NCI-H526 (cell line): Measurements from ENCODE around the gene CDK5RAP2.

Experiments used
- DNase-seq, 2 experiments: peaks; one replicate each; lab custom pipeline; 2025; lab: John Stamatoyannopoulos, UW

CDK5RAP2 gene

DNA sequence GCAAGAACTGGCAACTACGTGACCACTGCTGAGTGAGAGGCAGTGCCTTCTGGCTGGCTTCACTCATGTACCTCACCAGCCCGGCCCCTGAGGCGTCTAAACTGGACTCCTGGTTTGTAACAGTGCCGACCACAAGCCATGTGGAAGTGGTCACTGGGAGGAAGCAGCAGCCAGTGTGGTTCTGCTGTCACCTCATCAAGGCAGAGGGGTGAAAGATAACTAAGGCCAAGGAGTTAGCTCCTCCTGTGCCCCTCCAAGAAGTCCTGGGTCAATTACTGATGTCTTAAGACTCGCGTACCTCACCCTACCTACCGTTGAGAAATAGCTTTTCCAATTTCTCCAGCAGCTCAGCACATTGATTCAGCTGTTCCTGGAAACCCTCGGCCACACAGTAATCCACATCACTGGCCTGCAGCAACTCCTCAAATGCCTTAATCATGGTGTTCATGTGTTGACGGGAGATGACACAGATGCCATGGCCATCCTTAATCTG lies 142.9 kb downstream of the CDK5RAP2 start:
- DNase-seq = no peak

DNA sequence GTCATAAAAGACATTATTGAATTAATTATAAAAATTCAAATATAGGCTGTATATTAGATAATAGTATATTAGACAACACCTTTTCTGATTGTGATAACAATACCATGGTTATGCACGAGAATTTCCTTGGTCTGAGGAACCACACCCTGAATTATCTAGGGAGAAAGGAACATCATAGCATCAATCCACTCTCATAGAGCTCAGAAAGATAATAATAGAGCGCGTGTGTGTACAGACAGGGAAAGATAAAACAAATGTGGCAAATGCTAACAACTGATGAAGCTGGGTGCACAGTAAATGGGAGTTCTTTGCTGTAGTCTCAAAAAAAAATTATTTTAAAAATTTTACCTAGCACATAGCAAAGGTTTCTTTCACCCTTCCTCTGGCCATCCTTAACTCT lies 143.5 kb downstream of the CDK5RAP2 start:
- no peak for DNase-seq

DNA sequence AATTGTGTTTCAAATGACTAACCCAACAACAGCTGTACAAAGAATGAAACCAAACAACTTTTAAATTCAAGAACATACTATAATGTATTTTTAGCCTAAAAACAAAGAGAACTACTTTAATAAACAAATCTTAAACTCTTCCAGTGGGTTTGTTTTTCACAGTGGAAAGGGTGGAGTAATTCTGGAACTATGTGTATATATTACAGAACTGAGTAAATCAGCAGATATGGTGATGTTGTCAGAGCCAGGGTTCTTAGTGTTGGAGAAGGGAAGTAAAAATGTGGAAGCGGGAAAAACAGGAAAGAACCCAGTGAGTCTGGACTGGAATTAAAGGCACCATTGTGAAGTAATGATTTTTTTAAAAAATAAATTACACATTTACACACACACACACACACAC lies 144.9 kb downstream of the CDK5RAP2 start:
- no peak for DNase-seq

DNA sequence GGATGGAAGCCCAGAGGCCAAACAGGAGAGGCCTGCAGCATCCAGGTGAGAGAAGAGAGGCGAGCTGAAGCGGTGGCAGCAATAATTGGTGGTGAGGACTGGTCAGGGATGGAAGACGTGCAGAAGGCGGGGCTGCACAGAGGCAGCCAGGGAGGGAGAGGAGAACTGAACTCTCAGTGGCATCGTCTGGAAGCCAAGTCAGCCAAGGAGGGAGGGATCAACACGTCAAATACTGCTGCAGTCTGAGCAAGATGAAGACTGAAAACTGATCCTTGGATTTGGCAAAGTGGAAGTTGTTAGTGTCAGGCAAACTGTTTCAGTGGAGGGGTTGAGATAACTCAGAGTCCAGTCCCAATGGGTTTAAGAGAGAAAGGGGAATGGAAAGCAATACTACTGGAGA lies 145.4 kb downstream of the CDK5RAP2 start:
- no peak for DNase-seq

DNA sequence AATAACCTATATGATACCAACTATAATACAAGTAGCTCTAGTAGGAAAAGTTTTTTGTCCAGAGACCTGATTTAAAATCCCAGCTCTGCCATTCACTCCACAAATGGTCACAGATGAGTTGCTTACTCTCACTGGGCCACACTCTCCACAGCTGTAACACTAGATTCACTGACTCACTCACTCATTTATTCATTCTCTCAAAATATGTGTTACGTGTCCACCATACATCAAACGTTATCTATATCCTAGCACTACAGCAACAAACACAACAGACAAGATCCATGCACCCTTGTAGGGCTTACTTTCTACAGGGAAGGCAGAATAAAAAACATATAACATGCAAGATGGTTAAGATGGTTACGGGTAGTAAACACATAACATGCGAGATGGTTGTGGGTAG lies 146.3 kb downstream of the CDK5RAP2 start:
- DNase-seq = no peak

DNA sequence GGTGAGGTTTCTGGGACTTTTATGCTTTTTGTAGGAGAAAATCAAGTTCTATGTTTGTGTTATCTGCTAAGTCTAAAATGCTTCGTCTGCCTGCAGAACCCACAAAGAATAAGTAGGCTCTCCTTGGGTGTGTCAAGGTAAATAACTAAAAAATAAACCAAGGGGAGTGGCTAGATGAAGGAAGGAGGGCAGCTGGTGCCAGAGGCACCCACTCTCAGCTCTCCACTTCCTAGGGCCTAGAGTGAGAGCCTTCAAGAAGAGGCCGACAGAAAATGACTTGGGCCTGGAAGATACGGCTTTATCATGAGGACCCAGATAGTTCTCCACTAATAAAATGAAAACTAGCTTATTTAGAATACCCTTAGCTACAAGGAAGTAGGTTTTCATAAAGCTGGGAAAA lies 147.4 kb downstream of the CDK5RAP2 start:
- DNase-seq = no peak

DNA sequence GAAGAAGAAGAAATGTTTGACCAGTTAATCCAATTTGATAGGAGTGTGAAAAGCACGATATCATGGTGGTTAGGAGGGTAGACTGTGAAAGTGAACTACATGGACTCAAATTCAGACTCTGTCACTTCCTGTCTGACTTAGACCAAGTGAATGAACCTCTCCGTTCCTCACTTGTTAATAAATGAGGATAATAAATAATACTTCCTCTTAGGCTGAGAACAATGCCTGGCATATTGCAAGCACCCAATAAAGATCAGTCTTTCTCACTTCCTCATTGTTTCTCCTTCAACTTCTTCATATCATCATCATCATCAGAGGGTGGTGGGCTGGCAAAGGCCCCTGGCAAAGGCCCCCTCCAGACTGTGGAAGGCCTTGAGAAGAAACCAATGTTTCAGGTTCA lies 148.7 kb downstream of the CDK5RAP2 start:
- no peak for DNase-seq

DNA sequence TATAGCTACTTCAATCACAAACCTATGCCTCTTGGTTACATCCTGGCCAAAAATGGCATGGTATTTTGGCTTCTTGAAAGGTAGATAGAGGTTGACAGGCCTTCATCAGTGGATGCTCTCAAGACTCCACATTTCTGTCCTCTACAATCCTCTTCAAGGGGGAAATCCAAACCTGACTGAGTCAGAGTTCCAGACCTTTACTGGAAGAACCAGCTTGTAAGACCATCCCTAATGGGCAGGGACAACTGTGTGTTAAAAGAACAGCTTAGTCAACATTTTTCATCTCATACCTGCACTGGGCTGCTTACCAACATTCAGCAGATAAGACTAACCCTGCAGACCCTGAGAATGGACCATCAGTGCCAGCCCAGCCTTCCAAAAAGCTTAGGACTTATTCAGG lies 155.7 kb downstream of the CDK5RAP2 start:
- DNase-seq = no peak

DNA sequence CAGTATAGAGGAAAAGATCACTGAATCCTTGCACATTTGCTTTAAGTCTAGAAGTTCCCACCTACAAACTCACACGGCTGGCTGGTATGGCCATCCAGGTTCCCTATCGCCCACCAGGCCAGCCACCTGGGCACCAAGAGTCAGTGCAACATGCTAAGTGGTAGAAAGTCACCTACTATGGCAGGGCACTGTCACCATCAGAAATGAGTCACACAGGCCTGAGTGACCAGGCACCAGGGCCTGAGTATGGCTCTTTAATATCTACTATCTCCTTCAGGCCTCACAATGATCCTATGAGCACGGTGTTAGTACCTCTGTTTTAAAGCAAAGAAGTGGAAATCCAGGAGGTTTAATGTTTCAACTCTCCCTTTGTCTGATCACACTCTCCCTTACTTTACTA lies 156.2 kb downstream of the CDK5RAP2 start:
- DNase-seq = no peak

DNA sequence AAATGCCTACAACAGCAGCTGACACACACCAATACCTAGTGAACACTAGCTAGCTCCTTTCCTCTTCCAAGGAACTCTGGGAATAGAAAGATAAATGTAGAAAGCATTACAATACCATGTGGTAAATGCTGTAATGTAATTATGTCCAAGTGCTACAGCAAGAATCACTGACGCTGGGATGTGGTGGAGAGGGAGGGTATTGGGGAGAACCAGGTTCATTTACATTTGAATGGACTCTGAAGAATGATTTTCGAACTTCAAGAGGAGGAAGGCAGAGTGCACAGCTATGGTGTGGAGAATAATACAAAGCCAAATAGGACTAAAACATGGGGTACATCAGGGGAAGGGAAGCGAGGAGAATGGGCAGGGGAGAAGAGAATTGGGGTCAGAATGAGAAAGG lies 158.0 kb downstream of the CDK5RAP2 start:
- no peak for DNase-seq

DNA sequence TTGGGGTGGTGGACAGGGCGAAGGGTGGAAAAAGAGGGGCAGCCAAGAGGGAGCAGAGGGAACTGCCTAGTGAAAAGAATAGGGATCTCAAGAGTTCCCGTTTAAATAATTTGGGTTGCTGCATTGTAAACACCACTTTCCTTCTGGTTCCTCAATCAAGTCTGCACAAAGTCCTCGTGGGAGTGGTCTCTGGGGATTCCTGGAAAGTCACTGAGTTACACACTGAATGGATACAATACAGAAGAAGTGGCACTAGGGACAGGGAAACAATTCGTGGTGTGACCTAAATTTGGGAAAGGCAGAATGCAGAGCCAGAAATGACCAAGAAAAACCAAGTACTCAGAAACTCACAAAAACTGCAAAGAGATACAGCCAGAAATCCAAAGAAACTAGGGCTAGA lies 161.7 kb downstream of the CDK5RAP2 start:
- no peak for DNase-seq

DNA sequence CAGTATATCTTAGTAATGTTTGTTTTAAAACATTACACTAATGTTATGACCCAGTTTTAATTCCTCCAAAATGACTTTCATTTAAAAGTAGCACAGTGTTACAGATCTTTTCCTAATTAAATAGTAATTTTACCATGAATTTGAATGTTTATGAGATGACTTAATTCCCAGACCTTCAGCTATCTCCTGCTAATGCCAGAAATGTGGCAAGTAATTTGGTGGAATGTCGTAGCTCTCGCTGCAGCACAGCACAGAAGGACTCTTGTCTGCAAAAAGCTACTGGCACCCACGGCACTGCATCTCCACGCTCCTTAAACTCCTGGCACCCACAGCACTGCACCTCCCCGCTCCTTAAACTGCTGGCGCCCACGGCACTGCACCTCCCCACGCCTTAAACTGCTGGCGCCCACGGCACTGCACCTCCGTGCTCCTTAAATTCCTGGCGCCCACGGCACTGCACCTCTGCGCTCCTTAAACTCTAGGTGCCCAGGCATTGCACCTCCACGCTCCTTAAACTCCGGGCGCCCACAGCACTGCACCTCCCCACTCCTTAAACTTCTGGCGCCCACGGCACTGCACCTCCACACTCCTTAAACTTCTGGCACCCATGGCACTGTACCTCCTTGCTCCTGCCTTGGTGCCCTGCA lies 163.1 kb downstream of the CDK5RAP2 start:
- no peak for DNase-seq

DNA sequence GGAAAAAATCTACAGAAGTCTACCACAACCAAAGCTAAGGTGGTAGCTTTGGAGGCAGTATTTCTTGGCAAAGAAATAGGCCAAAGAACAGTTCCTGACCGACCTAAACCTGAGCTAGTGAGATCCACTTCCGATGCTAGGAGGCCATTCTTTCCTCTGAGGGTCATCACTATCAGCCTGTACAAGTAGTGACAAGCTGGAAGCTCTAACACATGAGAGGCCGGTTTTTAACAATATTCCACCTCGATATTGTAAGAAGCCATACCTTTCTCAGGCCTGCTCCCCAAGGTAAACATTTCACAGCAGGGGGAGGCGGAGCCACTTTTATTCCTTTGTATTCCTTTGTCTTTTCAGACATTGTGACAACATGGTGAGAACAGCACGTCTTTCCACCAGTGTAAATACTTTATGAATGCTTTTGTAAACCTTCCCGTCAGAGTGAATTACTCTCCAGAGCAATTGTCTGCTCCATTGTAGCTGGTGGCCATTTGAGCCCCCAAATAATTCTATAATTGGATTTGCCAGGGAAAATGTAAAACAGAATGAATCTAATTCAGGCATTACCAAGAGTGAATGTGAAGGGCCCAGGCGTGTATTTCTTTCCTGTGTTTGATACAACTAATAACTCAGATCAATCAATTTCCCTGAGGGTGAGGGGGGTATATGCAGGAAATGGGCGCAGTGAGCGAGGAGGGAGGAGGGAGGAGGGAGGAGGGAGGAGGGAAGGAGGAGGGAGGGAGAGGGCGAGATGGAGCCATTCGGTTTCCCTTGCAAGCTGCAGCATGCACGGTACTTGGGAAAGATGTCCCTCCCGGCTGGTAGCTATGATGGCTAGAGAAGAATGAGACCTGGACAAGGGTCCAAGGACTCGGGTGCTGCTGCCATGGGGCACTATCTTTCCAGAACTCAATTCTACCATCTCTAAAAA lies 166.6 kb downstream of the CDK5RAP2 start:
- no peak for DNase-seq

DNA sequence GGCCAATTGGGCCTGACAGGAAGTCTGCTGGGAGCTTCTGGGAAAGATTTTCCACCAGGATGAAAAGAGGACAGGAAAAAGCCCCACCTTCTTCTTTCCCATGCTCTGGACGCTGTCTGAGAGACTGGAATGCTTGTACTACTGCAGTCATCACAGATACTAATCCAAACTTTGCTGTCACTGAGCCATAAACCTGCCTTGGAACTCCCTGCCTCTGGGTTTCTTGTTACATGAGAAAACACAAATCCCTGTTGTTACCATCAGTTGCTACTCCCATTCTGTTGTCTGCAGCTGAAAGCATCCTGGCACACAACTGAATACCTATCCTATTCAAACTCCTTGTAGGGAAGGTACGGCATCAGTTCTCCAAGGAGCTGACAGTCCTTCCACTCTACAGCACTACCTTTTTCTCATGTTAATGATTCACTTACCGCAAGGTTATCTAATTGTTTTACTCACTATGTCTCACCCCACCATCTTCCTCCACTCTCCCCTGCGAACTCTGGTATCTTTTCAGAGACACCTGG lies 167.5 kb downstream of the CDK5RAP2 start:
- no peak for DNase-seq

DNA sequence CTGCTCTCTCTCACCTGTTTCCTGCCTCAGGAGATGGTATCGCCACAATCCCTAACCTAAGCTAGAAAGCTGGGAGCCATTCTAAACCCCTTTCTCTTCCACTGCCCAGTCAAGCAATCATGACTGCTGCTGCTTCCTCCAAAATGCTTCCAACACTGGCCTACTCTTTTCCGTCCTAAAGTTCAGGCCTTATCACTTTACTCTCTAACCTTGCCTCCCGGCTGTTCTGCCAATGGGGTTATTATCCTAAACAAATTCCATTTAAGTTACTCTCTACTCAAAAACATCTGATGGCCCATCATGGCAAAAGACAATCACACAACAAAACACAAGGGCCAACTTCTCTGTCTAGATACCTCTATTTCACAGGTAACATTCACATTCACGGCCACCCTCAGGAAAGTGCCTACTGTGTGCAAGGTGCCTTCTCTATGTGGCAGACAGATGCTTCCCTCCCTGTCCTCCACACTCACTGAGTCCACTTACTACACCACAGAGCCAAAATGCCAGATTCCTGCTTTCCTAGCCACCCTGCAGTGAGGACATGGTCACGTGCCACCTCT lies 168.0 kb downstream of the CDK5RAP2 start:
- DNase-seq = no peak

DNA sequence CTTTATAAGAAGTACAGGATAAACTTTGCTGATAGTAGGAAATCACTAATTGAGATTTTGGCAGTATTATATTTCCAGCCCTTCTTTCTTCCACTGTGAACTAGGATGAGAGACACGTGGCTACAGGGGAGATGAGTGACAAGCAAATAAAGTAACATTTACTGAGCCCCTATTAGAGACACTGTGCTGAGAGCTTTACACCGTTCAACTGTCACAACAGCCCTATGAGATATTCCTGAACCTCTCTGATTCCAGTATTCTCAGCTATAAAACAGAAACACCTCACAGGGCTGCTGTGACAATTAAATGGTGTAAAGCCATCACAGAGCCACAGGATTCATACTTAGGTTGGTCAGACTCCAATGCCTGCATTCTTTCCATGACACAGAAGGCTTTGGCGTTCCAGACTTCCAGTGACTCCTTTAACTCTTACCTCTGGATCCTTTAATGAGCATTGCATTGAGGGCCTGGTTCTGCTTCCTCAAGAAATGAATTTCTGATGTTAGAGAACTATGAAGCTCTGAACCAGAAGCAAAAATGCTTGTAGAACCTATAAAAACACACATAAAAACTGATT lies 169.0 kb downstream of the CDK5RAP2 start:
- no peak for DNase-seq

DNA sequence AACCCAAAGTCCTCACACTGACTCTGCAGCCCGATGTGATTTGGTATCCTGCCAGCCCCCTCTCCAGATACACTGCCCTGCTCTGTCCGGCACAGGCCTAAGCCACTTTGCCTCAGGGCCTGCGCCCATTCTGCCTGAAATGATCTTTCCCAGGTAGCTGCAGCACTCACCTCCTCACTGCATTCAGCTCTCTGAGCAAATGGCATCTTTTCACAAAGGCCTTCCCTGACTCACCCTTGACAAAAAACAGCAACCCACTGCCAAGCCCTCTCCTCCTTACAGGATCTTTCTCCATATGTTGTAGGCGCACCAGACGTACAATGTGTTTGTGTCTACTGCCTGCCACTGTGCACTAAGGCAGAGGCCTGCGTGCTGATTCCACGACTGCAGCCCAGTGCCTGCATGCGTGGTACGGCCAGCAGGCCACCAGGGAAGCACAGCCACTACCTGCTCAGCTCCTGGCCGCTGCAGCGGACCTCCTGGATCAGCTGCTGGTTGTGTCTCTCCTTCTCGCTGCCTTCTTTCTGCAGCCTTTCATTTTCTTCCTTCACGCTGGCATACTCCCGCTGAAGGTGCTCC lies 171.2 kb downstream of the CDK5RAP2 start:
- DNase-seq = no peak

DNA sequence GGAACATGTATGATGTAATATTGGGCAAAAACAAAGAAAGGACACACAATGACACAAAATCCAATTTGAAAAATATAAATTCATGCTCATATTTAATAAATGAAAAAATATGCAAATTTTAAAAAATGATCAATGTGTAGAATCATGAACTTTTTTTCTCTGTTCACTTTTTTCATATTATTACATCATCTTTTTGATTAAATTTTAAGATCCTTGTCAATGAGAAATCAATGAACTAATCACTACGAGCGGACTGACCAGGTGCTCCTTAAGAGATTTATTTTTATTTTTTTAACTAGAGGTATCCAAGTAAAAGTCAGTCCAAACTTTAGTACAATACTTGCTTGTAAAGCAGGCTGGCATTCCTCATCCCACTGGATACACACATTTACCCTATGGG lies 174.1 kb downstream of the CDK5RAP2 start:
- DNase-seq = no peak

DNA sequence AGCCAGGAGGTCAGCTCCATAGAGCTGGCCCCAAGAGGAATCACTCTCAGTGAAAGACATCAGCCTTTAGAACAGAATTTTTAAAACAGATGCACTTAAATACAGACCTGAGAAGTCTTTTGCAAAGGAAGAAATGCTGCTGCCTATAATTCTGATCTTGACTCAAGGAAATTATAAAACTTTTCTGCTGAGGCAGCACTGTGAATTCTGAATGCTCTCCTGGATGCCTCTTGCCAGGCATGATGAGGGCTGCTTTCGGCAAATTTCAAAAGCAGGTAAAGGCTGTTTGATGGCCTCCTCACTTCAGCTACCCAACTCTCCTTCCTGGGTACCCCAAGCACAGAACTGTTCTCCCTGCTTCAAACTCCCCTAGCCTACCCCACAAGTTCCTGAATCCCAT lies 174.8 kb downstream of the CDK5RAP2 start:
- DNase-seq = no peak

DNA sequence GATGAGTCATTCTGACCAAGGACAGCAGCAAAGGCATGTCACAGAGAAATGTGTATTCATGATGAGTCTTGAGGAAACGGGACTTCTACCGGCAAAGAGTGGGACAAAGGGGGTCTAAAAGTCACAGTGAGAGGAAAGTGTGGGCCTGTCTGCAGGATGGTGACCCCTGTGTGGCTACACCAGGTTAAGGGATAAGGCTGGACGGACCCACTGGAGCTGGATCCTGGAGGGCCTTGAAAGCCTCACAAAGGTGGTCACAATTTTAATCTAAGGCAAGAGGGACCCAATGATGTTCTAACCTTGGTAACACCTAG lies 176.5 kb downstream of the CDK5RAP2 start:
- DNase-seq = no peak

DNA sequence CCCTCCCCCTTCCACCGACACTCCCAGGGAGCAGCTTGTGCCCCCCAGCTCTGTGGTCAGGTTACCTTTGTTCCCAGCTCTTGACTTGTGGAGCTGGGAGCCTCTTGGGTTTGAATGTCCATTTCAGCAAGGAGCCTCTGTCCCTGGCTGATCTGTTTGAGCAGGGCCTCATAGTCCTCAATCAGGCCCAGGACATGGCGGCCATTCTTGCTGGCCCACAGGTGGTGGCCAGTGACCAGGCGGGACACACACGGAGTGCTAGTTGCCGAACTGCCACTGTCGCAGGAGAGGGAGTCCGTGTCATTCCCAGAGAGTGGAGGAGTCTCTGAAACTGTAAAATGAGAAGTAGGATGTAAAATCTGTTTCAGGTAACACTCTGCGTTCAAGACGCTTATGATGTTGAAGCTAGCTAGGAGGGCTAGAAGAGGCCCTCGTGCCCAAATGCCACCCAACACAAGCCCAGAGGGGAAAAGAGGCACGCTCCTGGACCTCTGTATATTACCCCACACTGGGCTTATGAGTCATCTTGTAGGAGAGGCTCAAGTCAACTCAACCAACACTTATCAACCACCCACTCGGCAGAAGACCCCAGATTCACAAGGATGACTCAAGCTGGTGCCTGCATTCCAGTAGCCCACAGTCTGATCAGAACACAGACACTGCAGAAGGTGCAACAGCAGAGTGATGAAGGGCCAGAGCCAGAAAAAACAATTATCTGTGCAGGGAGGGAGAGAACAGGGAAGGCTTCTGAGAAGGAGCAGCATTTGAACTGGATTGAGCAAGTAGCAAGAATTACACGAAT lies 177.0 kb downstream of the CDK5RAP2 start:
- DNase-seq = no peak
